PFSK-1 (cell line): ENCODE measurements around the gene CAMSAP3.

Experiments
- POLR2AphosphoS5 ChIP-seq: IDR thresholded peaks from 2 replicates; pipeline ENCODE4 v1.6.1; 2012; ENCODE audit warnings: low read depth, mild to moderate bottlenecking, control low read depth, low read length, moderate library complexity
- SIN3A ChIP-seq: IDR thresholded peaks from 2 replicates; pipeline ENCODE4 v1.6.1; 2012; ENCODE audit warnings: mild to moderate bottlenecking, low read length, moderate library complexity, borderline replicate concordance; ENCODE audit not compliant: insufficient read depth
- TAF1 ChIP-seq: IDR thresholded peaks from 2 replicates; pipeline ENCODE4 v1.6.1; 2012; ENCODE audit warnings: low read length, control low read depth, borderline replicate concordance; ENCODE audit not compliant: insufficient read depth

DNA sequence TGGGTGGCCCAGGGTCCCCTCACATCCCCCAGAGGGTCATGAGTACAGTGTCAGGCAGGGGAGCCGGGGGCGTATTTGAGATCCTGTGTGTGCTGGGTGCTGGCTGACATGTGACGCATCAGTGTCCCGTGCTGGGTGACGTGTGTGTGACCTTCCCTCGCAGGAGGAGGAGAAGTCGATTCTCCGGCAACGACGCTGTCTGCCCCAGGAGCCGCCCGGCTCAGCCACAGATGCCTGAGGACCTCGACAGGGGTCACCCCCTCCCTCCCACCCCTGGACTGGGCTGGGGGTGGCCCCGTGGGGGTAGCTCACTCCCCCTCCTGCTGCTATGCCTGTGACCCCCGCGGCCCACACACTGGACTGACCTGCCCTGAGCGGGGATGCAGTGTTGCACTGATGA, 34.3 kb upstream of the CAMSAP3 start:
- TF ChIP-seq POLR2AphosphoS5 = no peak
- TF ChIP-seq SIN3A = no peak
- TF ChIP-seq TAF1 = no peak
